Fibroblast of peridontal ligament (primary cell): ENCODE data around the gene KIR2DL1.
"Not testable (repeated sequence)": the region's sequence is repeated elsewhere in the genome, so short reads cannot be mapped to it uniquely, and the experiment has no call there.

Experiments
- DNase-seq: peaks from one replicate; pipeline ENCODE4 v3.0.0-alpha.2; 2010; ENCODE audit errors: extremely low read depth

The KIR2DL1 gene

GRCh38 chr19:54817670-54818536, 48.3 kb downstream of the KIR2DL1 start:
- no peak for DNase-seq

GRCh38 chr19:54824416-54824815, 54.8 kb downstream of the KIR2DL1 start:
- not testable (repeated sequence) for DNase-seq

GRCh38 chr19:54825326-54825725, 55.7 kb downstream of the KIR2DL1 start:
- DNase-seq: not testable (repeated sequence)

GRCh38 chr19:54828064-54828463, 58.5 kb downstream of the KIR2DL1 start:
- not testable (repeated sequence) for DNase-seq

DNA sequence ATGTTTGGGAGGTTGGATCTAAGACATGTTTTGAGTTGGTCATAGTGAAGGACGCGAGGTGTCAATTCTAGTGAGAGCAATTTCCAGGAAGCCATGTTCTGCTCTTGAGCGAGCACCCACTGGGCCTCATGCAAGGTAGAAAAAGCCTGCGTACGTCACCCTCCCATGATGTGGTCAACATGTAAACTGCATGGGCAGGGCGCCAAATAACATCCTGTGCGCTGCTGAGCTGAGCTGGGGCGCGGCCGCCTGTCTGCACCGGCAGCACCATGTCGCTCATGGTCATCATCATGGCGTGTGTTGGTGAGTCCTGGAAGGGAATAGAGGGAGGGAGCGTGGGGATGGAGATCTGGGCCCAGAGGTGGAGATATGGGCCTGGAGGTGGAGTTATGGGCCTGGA, 62.9 kb downstream of the KIR2DL1 start, which contains the start of gene KIR2DS4:
TSS of gene KIR2DS4 (plus strand) at position 181 of the 400 bp plus-strand sequence.
- DNase-seq: not testable (repeated sequence)
